Epithelial cell of proximal tubule (primary cell): ENCODE data around the gene AMDHD2. TPM values are rescaled to one million over a fixed set of nuclear protein-coding genes. Genes with fewer than 3 reads are reported as not detected.
"Not testable (repeated sequence)": the region's sequence is repeated elsewhere in the genome, so short reads cannot be mapped to it uniquely, and the experiment has no call there.

ENCODE experiments used
- DNase-seq: peaks from one replicate; pipeline ENCODE4 v3.0.0-alpha.2; 2011; ENCODE audit warnings: low read depth
- H3K4me3 ChIP-seq: 2 replicates; pipeline ENCODE4 v1.5.1; 2011; ENCODE audit warnings: low read depth, mild to moderate bottlenecking, low read length
- total RNA-seq: library from RNA; depleted of rRNA; stranded (reverse); fragments of >200 nt; gene quantifications from 2 replicates; pipeline ENCODE4 v1.2.3, GENCODE V29; 2015
- TF ChIP-seq, protein P1 (sequence below): conservative IDR thresholded peaks from 2 replicates; pipeline ENCODE4 v1.5.1; 2012; ENCODE audit warnings: low read depth, mild to moderate bottlenecking, low read length

The AMDHD2 gene
- total RNA-seq, 1 donor from 2014 or later, result 32.7 TPM

DNA sequence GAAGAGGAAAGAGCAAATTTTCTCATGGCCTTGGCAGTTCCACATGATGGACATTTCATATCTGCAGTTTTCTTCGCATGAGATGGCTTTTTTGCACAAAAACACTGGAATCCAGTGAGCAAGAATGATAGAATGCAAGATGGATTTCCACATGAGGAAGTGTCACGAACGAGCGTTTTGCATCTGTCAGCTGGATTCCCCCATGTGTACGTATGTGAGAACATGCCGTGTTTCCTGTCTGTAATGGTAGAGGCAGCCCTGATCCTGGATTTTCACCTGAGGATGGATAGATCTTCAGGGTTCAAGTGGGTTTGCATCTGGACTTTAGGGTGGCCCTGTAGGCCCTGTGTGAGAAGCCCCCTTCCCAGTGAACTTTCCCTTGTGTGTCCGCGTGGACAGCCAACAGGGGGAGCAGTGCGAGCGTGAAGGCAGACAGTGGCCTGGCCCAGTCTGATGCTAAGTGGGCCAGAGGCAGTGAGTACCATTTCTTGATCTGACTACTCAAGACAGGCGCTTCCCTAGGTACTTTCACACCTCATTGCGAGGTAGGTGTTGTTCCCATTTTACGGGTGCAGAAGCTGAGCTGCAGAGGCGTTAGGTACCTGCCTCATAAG lies 19.8 kb downstream of the AMDHD2 start:
- not testable (repeated sequence) for H3K4me3 ChIP-seq, DNase-seq
- TF ChIP-seq, protein P1, sequence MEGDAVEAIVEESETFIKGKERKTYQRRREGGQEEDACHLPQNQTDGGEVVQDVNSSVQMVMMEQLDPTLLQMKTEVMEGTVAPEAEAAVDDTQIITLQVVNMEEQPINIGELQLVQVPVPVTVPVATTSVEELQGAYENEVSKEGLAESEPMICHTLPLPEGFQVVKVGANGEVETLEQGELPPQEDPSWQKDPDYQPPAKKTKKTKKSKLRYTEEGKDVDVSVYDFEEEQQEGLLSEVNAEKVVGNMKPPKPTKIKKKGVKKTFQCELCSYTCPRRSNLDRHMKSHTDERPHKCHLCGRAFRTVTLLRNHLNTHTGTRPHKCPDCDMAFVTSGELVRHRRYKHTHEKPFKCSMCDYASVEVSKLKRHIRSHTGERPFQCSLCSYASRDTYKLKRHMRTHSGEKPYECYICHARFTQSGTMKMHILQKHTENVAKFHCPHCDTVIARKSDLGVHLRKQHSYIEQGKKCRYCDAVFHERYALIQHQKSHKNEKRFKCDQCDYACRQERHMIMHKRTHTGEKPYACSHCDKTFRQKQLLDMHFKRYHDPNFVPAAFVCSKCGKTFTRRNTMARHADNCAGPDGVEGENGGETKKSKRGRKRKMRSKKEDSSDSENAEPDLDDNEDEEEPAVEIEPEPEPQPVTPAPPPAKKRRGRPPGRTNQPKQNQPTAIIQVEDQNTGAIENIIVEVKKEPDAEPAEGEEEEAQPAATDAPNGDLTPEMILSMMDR, result peak; percentile 53

DNA sequence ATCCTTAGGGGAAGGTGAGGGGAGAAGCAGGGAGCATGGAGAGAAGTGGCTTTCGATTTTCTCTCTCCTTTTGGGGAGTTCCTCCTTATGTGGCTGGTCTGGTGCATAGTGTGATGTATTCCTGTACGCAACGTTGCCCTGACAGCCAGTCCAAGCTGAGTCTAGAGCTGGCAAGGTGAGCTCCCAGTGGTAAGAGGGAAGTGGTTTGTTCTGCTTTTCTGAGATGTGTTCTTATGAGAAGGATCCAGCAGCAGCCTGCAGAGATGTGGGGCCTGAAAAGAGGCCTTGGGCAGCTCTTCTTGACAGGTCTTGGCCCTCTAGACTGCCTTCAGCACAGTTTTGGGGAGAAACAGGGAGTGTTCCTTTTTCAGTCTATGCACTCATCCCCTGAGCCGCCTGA lies 20.7 kb downstream of the AMDHD2 start:
- not testable (repeated sequence) for DNase-seq, H3K4me3 ChIP-seq

DNA sequence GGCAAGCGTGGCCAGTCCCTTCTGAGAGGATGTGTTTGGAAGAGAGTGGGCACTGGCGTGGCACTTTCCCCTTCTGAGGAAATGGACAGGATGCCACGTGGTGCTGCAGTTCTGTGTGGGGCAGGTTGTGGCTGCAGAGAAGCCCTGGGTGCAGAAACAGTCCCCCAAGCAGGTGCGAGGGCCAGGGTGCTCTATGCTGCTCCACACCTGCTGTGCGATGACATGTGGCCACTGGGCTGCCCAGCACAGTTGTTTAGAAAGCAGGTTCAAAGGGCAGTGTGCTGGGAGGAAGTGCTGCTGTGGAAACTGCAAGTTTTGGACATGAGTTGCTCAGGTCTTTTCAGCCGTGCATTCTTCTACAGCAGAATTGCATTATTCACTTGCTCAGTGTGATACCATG lies 21.2 kb downstream of the AMDHD2 start:
- H3K4me3 ChIP-seq, DNase-seq: not testable (repeated sequence)

DNA sequence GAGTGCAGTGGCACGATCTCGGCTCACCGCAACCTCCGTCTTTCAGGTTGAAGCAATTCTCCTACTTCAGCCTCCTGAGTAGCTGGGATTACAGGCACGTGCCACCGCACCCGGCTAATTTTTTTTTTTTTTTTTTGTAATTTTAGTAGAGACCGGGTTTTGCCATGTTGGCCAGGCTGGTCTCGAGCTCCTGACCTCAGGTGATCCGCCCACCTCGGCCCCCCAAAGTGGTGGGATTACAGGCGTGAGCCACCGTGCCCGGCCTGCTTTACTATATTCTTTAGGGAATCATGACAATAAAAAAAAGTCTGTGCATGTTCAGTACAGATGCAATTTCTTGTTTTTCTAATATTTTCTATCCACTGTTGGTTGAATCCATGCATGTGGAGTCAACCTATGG lies 23.6 kb downstream of the AMDHD2 start:
- not testable (repeated sequence) for H3K4me3 ChIP-seq, DNase-seq

DNA sequence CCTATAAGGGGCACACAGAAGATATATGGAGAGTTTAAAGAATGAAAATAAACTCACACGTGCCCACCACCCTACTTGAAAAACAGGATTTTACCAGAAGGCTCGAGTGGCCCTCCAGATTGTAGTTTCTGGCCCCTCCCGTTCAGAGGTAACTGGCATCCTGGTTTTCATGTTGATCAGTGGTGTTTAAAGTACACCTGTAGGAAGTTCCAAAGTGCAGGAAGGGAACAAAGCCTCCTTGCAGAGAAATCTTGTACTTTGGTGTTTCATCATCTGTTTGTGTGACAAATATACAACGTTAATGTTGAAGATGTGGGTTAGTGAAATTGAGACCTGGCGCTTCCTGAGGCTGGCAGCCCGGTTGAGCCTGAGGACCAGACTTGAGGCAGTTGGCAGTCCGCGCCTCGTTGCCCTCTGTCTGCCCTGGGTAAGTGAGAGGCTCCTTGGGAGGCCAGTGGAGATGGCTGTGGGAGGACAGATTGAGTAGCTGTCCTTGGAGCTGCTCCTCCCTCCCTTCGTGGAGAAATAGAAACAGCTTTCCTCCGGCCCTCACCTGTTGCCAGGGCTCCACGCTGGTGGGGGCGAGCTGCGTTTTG lies 30.2 kb downstream of the AMDHD2 start:
- not testable (repeated sequence) for DNase-seq, H3K4me3 ChIP-seq

DNA sequence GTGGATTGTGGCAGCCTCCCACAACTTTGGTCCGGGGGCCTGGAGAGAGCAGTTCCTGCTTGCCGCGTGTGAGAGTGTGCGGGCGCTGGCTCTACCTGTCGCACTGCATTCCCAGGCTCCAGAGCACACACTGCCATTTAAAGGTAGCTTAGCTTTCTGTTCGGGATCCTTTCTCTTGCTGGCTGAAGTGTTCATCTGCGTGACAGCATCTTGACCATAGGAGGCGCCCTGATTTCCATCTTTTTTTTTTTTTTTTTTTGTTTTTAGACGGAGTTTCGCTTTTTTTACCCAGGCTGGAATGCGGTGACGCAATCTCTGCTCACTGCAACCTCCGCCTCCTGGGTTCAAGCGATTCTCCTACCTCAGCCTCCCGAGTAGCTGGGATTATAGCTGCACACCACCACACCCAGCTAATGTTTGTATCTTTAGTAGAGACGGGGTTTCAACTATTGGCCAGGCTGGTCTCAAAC lies 31.3 kb downstream of the AMDHD2 start:
- TF ChIP-seq, protein P1, result peak; percentile 34
- DNase-seq, H3K4me3 ChIP-seq: not testable (repeated sequence)

DNA sequence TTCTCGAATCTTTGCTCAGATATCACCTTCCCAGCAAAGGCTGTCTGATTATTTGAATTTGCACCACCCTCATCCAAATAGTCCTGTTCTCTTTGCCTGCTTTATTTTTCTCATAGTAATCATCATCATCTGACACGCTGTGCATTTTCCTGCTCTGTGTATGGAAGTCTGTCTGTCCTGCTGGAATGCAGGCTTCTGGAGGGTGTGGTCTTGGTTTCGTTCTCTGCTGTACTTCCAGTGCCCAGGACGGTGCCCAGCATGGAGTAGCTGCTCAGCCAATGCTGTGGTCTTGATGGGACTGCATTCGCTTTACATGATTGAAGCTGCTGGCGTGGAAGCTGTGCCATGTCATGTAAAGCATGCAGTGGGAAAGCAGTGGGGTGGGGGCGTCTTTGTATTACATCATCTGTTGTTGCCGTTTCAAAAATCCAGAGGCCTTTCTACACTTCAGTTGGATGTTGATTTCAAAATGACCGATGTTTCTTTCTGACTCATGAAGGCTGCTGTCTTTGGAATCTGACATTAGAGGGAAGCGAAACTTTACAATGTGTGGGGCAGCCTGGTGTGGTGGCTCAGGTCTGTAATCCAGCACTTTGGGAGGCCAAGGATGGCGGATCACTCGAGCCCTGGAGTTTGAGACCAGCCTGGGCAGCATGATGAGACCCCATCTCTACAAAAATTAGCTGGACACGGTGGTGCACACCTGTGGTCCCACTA lies 34.7 kb downstream of the AMDHD2 start:
- DNase-seq, H3K4me3 ChIP-seq: not testable (repeated sequence)

DNA sequence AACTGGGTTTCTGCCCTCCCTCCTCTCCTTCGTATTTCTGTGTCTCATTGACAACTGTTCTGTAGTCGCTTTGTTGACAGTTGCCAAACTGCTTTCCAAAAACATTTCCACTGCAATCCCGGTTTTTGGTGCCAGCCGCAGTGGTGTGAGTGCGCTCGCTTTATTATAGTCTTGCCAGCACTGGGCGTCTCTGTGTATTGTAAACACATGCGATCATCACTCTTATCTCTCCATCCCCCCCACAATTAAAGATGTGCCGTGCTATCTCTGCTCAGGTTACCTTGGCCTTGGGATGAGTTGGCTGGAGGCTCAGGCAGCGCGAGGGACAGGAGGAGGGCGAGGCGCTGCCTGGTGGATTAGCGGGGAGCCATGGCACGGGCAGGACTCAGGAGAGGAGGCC lies 37.0 kb downstream of the AMDHD2 start:
- not testable (repeated sequence) for DNase-seq, H3K4me3 ChIP-seq

DNA sequence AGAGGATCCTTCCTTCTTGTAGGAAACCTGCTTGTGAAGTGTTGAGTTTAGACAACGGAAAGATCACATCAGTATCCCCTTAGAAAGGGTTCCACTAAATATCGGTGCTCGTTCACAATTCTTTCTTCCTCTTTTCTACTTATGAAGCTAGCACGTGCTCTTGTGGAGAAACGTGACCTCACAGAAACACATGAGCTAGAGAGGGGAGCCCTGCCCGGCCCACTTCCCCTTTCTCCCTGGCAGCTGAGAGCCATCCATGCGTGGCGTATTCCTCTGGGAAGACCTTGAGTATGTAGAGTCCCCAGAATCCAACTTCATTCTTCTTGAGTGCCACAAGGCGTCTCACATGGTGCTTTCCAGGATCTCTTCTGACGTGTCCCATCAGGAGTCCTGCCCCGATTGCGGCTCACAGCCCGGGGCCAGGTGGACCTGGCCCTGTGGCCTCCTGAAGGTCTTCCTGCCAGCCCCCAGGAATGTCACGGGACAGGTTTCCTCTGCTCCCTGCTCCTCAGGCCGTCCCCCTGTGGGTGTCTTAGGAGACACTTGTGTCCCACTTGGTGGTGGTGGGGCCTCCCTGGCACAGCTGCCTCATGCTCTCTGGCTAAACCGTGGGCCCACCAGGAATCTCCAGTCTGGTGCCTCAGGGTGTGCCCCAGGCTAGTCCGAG lies 40.1 kb downstream of the AMDHD2 start:
- H3K4me3 ChIP-seq, DNase-seq: not testable (repeated sequence)

DNA sequence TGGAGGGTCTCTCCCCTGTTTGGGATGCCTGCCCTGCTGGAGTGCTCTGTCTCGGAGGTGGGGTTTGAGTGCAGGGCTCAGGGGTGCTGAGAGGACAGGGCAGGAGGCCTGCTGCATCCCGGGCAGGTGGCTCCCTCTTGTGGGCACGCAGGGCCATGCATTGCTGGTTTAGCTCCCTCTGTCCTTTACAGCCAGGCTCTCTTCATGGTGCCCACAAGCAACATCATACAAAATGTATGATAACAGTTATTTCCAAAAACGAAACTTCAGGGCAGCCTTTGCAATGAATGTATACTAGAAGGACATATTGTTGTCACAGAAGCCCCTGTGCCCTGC lies 40.6 kb downstream of the AMDHD2 start:
- TF ChIP-seq, protein P1, result peak; percentile 34
- not testable (repeated sequence) for H3K4me3 ChIP-seq, DNase-seq

DNA sequence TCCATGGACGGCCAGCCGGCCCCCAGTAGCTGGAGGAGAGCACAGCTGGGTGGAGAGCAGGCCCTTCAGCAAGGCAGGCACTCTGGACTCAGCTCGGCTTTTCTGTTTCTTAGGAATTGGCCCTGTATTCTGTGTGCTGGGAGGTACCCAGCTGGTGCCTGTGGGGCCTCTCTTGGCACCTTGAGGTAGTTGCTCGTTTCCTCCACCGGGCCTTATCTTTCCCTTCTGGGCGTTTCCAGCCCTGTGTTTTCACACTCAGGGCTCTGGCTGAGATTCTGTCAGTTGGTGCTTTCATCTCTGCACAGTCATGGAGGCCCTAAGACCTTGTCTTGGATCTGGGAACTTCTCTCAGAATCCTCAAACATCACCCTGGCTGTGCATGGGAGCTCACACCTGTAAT lies 47.3 kb downstream of the AMDHD2 start:
- not testable (repeated sequence) for DNase-seq, H3K4me3 ChIP-seq

DNA sequence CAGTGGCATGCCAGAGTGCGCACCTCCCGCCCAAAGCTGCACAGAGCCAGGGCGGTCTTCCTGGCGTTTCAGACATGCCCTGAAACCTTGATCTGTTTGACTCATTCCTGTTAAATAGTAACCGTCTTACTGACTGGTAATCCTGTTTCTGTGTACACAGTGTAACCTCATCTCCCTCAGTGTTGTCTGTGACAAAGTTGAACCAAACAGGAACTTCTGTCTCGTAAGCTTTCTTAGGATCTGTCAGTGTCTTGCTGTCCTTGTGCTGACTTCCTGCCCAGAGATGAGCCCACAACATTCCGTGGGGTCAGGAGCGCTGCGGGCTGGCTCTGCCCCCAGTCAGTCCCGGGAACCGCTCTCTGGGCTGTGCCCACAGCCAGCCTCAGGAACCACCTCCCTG lies 48.4 kb downstream of the AMDHD2 start:
- not testable (repeated sequence) for DNase-seq, H3K4me3 ChIP-seq

DNA sequence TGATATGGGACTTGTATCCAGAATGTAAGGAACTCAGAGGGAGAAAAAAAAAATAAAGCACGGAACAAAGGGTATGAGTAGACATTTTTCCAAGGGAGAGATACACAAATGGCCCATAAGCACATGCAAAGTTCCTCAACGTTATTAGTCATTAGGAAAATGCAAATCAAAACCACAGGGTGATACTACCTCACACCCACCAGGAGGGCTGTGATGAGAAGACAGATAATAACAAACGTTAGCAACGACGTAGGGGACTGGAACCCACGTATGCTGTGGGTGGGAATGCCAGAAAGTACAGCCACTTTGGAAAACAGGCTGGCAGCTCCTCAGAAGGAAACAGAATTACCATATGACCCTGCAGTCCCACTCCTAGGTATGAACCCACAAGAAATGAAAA lies 52.5 kb downstream of the AMDHD2 start:
- DNase-seq, H3K4me3 ChIP-seq: not testable (repeated sequence)

DNA sequence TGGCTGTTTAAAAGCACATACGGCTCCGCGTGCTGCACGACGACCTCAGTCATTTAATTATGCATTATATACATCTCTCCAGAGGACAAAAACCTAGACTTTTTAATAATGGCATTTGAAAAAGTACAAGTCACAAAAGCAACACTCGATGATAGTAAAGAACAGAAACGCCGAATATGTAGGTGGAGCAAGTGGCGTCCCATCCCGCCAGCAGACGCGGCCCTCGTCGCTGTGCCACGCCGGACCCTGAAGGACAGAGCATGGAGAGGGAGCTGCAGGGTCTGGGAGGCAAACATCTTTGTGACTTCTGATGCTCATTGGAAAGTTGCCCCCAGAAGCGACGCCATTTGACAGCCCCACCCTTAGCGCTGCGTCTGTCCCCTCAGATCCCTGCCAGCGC lies 55.7 kb downstream of the AMDHD2 start:
- not testable (repeated sequence) for H3K4me3 ChIP-seq, DNase-seq

DNA sequence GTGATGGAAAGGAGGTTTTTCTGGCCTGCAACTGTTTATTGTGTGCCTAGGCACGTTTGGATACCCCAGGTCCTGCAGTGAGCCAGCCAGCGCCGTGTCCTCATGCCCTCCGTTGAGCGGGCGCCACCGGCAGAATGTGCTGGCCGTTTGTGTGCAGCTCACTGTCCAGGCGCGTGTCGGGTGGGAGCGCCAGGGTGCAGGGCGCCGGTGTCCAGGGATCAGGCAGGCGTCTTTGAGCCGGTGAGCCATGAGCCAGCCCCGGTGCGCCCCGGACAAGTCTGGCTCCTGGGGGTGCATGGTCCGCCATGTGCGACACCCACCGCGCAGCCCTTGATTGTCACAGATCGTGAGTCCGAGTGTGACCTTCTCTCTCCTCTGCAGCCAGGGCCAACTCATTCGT lies 56.9 kb downstream of the AMDHD2 start:
- H3K4me3 ChIP-seq, DNase-seq: not testable (repeated sequence)
